GM20000 (cell line): Measurements from ENCODE around the gene DAB1.
A peak's percentile ranks its signal among the peaks of the same experiment; 100 is the strongest.

Experiments
- DNase-seq: peaks from one replicate; pipeline ENCODE4 v3.0.0; 2012; ENCODE audit warnings: low spot score
- TF ChIP-seq, protein P1 (sequence below): IDR thresholded peaks from 2 replicates; pipeline ENCODE4 v1.5.1; 2012; ENCODE audit warnings: mild to moderate bottlenecking, control low read depth; ENCODE audit errors: extremely low read depth, missing control alignments

DAB1 gene

DNA sequence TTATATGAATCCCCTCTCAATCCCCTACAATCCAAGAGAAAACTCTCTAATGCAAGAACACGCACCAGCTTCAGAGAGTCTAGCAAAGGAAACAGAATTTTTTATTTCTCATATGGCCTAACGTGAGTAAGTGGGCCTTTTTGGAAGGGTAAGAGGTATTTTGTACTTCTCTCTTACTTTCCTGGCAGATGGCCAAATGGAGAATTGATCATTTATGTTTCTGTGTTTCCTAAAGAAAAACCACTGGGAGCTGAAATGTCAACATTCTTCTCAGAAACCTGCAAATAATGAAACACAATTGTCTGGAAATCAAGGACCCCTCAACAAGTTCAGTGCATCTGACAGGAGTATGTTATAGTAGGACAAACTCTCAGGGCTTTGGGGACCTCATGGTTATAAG is 281.7 kb downstream of the DAB1 start:
- DNase-seq, result no peak
- TF ChIP-seq, protein P1, sequence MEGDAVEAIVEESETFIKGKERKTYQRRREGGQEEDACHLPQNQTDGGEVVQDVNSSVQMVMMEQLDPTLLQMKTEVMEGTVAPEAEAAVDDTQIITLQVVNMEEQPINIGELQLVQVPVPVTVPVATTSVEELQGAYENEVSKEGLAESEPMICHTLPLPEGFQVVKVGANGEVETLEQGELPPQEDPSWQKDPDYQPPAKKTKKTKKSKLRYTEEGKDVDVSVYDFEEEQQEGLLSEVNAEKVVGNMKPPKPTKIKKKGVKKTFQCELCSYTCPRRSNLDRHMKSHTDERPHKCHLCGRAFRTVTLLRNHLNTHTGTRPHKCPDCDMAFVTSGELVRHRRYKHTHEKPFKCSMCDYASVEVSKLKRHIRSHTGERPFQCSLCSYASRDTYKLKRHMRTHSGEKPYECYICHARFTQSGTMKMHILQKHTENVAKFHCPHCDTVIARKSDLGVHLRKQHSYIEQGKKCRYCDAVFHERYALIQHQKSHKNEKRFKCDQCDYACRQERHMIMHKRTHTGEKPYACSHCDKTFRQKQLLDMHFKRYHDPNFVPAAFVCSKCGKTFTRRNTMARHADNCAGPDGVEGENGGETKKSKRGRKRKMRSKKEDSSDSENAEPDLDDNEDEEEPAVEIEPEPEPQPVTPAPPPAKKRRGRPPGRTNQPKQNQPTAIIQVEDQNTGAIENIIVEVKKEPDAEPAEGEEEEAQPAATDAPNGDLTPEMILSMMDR, result no peak

DNA sequence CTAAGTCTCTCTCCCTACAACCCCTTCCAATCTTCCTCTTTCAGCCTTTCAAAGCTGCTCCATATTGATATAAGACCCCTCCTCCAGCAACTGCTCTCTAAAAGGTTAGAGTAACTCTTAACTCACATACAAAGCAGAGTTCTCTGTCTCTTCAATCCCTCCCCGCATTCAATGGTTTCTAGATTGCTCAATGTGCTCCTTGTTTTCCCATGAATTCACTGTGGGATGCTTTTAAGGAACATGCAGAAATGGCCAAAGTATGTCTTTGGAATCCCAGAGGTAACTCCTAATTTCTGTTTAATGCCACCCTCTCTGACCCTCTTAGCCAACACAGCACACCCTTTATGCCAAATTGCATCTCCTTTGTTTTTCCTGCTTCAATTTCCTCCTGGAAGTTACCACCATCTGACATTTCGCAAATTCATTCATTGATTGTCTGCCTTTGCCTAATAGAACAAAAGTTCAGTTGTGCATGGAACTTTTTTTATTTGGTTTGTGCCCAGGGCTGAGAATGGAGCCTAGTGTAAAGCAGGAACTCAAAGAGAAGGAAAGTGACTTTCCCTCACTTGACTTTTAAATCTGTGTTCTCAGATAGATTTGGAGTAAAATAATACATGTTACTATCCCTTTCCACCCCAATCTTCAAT is 285.3 kb downstream of the DAB1 start:
- no peak for DNase-seq
- TF ChIP-seq, protein P1, result no peak

DNA sequence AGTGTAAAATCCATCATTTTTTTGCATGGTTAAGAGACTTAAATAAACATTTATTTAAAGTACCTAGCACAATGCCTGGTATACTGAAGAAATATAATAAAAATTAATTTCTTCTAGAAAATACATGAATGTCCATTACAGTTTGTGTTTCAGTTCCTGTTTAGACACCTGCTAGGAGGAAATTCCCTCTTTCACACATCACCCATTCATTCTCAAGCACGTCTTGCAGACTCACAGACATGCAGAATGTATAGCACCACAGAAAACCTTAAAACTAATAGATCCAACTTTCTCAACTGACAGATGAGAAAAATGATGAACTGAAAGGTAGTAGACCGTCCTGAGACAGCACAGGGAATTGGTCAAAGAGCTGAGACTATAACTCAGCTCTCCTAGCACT is 285.9 kb downstream of the DAB1 start:
- TF ChIP-seq, protein P1, result no peak
- peak; percentile 8 for DNase-seq

DNA sequence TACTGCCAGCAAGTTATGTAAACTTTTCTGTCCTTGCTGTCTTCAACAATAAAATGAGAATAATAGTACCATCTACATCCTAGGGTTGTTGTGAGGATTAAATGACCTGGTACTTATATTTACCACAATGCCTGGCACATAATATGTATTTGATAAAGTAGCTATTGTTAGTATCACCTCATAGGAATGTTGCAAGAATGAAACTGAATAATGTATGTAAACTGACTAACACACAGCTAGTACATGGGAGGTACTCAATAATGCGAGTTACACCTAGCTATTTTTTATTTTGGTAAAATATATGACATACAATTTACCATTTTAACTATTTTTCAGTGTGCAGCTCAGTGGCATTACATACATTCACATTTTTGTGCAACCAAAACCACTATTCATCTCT is 289.1 kb downstream of the DAB1 start:
- no peak for DNase-seq
- TF ChIP-seq, protein P1, result no peak

DNA sequence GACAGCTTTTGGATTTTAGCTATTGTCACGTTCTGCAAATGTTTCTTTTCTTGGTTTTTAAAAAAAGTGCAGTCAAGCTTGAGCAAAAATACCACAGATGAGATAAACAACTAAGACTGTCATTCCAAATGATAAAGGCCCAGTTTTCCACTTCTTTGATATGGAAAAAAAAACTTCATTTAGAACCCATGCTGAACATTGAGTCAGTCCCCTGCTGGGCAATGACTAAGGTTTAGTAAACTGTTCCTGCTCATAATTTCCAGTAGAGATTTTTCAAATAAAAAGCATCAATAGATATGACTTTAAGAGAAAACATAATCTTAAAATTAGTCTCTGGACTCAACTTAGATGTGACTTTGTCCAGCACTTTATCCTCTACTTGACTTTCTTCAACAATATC is 290.2 kb downstream of the DAB1 start:
- DNase-seq, result no peak
- TF ChIP-seq, protein P1, result no peak

DNA sequence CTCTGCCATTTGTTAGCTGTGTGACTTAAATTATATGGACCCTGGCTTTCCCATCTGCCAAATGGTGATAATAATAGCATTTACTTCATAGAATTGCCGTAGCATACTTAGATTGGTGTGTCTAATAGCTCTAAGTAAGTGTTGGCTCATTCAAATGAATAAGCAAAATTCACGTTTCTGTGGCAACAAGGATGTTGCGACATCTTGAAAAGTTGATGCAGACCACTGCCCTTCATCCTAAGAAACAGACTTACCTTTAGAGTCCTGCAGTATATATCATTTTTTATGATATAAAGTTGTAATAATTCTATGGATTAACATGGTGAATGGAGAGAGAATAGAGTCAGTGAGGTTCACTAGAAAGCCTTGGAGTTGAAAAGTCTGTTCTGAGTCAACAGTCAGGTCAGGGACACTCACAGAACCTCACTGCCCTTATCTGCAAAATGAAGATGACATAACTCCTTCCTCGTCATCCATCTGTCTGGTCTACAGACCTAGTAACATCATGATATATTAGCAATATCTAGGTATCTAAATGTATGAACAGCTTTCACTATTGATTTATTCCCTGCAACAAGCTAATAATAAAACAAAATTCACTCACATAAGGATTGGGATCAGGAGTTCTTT is 290.8 kb downstream of the DAB1 start:
- DNase-seq, result no peak
- TF ChIP-seq, protein P1, result no peak

DNA sequence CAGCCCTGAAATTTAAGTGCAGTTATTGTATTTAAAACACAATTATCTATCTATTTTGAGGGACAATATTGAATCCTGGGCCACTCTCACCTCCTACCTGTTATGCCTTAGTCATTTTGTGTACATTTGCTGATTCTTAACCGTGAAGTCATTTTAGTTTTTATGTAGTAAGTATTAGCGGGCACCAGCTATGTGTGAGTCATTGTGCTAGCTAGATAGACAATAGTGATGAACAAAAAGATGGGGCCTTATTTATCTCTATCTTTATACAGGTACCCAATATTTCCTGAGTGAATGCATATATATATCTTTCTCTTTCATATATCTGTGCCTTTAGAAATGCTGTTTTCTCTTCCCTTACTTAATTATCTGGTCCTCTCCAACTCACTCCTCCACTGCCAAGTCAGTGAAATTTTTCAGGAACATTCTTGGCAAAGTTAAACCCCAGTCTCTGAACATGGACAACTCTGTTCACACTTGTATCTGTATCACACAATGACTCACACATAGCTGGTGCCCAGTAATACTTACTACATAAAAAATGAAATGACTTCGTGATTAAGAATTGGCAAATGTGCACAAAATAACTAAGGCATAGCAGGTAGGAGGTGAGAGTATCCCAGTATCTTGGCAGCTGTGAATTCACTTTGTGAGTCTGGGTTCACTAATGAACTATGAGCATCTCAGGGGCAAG is 292.0 kb downstream of the DAB1 start:
- DNase-seq, result no peak
- TF ChIP-seq, protein P1, result no peak
